NCI-H2081 (cell line): ENCODE measurements around the gene PEAK1.
A peak's percentile ranks its signal among the peaks of the same experiment; 100 is the strongest.

Experiments used
- DNase-seq, 2 experiments: peaks; one replicate each; lab custom pipeline; 2025; lab: John Stamatoyannopoulos, UW

PEAK1 gene

DNA sequence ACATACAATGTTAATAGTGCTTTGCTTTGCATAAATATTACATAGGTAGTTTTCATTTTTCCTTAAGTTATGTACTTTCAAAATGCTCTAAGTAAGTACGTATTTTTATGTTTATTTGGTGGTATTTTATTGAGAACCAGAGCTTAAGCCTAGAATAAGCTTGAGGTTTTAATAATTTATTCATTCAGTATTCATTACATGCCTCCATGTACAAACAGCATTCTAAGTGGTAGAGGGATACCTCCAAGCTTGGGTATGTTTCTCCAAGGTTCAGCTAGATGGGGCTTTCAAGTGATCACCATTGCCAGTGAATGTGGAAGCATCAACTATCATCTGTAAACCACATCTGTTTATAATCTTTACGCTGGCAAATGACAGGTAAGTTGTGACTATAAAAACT is 52.3 kb downstream of the PEAK1 start:
- no peak for DNase-seq

DNA sequence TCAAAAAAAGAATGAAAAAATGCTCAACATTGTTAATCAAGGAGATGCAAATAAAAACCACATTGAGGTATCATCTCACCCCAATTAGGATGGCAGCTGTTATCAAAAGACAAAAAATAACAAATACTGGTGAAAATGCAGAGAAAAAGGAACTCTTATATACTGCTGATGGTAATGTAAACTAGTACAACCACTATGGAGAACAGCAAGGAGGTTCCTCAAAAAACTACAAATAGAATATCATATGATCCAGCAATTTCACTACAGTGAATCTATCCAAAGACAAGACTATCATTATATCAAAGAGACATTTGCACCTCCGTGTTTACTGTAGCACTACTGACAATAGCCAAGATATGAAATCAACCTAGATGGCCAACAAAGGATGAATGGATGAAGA is 58.4 kb downstream of the PEAK1 start:
- DNase-seq, result no peak

DNA sequence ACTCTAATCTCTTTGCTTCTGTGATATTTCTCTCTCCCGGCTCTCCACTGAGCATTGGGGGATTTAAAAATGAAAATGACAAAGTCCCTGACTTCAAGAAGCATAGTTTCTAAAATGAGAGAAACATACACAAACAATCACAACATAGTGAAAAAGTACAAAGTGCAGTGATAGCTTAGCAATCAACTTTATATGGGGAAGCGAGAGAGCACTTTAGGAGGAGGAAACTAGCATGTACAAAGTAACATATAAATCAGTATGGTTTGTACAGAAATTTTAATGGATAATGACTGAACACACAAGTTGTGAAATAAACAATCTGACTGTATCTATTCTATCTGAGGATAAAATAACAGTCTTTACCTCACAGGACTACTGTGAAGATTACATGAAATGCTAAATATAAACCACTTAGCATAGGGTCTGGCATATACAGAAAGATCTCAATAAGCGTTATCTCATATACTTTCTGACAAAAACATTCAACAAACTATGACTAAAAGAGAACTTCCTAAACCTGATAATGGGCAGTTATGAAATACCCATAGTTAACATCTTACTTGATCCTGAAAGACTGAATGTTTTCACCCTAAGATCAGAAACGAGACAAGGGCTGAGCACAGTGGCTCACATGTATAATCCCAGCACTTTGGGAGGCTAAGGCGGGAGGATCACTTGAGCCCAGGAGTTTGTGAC is 61.2 kb downstream of the PEAK1 start:
- DNase-seq, result no peak

DNA sequence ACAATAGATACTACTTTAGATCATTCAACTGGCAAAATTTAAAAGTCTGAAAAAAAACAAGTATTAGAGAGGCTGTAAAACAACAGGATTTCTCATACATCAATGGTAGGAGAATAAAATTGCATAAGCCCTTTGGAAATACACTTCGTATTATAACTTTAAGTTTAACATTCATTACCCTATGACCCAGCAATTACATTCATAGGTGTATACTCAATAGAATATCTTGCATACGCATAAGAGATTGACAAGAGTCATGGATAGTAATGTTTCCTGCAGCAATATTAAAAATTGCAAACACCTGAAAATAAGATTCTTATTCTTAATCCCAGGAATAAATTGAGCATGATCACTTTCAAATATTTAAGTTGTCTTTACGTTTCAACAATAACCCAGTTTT is 63.6 kb downstream of the PEAK1 start:
- DNase-seq, result no peak

DNA sequence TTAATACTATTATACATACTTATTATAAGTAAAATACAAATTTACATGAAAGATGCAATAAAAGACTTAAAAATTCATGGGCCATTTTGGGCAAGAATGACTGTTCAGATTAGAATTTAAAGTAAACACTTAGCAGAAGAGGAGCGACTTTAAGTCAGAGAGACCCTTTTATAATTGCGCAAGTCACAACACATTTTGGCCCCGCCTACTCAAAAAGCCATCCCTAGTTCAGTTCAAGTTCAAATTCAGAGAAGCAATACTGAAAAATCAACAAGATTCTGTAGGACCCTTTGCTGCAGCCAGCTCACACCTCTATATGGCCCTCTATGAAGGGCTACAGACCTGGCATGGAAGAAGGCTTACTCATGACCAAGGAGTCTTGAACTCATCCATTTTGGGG is 64.6 kb downstream of the PEAK1 start:
- DNase-seq, result no peak

DNA sequence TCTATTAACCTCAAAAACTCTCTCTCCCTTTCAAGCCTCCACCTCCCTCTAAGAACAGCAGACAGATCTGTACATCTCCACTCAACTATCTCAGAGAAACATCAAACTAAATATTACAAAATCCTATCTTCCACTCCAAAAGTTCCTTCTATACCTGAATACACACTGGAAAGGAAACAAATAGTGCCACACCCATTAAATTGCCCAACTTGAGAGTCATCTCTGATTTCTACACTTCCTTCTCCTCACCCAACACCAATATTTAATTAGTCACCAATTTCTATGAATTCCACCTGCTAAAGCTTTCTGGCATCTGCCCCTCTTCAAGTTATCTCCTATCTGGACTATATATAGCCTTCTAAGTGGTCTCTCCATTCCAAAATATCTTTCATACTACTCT is 65.8 kb downstream of the PEAK1 start:
- no peak for DNase-seq

DNA sequence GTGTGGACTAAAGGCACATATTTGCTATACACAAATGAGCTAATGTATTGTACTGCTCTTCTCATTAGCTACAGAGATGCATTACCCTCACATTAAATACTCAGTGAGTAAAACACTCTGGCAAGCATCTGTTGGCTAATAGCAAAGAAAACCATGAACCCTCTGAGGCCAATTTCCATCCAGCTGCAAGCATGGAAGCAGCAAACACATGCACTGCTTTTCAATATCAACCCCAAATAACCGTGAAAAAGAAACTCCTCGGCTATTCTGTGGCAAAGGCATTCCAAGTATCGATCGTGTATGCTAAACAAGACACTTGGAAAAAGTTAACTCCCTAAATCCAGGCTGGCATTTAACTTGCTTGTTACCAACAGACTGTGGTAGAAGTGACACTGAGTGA is 67.0 kb downstream of the PEAK1 start:
- DNase-seq, result peak in 1 of 2 experiments; percentile 56

DNA sequence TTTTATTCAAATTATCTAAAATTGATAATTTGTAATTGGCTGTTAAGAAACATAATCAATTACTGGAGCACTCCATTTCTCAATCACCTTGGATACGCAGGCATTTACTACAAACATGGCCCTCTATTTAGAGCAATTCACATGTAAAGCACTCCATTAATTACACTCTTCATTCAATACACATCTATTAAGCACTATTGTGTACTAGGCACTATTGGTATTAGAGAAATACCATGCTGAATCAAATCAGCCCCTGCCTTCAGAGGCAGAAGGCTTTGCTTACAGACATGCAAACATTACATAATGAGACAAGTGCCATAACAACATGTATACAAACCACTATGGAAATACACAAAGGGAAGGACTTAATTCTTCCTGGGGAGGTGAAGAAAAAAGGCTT is 69.1 kb downstream of the PEAK1 start:
- no peak for DNase-seq

DNA sequence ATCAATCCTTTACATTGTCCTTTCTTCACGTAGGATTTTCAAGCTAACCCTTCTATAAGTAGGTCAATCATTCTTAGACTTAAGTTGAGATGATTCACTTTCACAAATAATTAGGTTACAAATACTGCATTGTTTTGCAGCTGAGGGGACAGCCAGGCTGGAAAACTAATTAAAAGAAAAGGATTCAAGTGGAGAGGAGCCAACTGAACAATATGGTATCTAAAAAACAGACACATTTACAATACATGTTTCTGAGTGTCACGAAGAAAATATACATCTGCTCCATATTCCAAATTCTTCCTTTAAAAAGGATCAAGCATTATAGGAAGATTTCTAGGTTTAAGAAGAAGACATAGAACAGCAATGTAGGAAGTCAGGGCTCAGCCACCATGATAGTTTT is 70.2 kb downstream of the PEAK1 start:
- no peak for DNase-seq

DNA sequence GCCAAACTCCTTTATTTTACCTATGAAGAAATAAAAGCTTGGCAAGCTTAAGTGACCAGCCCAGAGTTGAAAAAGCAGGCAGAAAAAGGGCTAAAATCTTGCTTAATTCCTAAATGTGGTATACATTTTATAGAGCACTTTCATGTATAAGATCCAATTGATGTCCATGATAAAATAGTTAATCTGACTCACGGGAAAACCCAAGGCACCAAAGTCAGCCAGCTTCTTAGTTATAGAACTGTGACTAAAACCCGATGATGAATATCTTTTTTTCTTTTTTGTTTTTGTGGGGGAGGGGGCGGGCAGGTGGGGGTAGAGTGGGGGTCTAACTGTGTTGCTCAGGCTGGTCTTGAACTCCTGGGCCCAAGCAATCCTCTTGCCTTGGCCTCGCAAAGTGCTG is 71.4 kb downstream of the PEAK1 start:
- DNase-seq, result no peak

DNA sequence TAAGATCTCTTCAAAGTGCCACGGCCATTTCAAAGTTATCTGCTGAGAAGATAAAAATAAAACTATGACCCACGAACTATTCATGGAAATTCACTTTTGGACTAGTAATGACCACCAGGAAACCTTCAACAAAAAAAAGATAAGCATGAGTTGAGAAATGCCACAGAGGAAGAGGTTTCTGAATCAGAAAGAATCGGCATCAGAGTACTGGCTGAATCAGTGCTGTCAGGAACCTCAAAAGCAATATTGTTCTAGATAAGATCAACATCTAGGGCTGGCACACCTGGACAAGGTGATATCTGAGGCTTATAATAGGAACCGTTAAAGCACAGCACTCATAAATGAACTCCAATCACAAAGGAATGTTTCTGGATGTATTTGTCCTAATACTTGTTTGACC is 72.7 kb downstream of the PEAK1 start:
- DNase-seq, result no peak

DNA sequence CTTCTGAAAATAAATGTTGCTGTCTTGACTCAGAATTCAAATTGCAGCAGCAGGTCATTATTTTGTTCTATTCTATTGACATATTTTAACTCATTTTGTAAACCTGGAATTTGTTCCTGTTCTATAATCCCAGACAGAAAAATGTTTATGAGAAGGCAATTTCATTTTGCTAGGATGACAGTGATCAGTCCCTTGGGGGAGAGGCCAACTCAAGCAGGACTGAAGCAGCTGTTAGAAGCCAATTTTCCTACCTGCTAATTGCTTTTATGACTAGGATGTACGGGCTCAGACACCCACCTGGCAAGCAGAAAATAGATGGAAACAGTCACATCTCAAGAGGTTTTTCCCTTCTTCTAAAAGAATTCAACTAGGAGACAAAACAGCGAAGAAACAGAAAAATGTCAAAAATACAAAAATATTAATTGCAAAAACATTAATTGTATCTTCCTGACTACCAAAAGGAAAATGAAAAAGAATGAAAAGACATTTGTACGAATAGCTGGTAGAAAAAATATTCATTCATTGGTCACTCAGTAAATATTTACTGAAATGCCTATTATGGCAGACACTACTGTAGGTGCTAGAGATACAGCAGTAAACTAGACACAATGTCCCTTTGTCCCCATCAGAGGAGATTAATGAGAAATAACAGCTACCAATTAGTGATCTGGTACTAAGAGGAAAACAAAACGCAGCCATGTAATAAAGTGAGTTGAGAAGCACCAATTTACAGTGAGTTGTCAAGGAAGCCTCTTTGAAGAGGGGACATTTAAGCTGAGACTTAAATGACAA is 73.5 kb downstream of the PEAK1 start:
- DNase-seq, result peak in 1 of 2 experiments; percentile 43

DNA sequence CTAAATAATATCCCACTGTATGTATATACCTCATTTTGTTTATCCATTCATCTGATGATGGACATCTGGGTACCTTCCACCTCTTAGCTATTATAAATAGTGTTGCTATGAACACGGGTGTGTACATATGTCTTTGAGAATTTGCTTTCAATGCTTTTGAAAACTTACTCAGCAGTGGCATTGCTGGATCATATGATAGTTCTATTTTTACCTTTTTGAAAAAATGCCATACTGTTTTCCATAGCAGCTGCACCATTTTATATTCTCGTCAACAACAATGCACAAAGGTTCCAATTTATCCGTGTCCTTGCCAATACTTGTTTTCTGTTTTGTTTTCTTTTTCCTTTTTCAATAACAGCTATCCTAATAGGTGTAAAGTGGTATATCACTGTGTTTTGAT is 77.1 kb downstream of the PEAK1 start:
- DNase-seq, result no peak

DNA sequence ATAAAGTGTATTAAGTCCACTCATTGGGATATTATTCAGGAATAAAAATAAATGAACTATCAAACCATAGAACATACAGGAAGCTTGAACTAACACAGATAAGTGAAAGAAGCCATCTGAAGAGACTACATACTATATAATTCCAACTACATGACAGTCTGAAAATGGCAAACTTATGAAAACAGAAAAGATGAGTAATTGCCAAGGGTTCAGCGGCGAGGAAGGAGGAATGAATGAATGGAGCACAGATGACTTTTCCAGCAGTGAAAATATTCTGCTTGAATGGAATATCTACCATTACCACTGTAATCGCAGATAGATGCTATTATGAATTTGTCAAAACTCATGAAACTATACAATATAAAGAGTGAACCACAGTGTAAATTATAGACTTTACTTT is 79.7 kb downstream of the PEAK1 start:
- DNase-seq, result no peak

DNA sequence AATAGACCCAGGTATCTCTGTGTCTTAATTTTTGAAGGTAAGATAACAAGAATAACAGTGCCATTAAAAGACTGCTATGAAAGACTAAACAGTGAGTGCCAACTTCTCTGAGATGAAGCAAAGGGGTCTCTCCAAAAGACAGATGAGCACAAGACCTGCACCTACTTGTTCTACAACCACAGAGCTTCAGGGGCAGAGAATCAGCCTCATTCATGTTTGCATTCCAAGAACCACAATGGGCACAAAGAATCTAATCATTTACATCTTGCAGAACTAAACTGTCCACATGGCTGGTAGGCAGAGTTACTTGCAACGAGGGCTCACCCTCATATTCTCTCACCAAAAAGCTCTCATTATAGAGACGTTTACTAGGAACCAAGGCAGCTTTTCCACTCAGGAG is 83.9 kb downstream of the PEAK1 start:
- no peak for DNase-seq

DNA sequence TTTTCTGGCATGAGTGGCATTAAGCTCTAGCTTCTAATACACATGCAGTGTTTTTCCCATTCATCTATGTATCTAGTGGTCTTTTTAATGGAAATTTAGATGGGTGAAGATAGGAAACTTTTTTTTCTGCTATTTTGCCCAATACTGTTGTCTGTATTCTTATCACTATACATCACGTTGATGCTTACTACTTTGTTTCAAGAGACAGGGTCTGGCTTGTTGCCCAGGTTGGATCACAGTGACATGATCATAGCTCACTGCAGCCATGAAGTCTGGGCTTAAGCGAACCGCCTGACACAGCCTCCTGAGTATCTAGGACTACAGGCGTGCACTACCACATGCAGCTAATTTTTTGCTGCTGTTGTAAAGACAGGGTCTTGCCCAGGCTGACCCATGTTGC is 84.6 kb downstream of the PEAK1 start:
- no peak for DNase-seq

DNA sequence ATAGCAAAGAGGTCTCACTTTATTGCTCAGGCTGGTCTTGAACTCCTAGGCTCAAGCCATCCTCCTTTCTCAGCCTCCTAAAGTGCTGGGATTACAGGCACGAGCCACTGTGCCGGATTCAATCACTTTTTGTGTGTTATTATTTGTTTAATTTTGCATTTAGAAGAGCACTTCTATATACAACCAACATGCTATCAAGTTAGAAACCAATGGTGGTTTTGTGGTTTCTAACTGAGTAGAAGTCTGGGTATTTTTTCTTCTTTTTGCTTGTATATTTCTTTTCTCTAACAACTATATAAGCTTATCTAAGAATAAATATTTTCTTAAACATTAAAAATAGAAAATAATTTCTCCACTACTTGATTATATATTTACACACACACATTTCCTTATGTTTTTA is 86.7 kb downstream of the PEAK1 start:
- DNase-seq, result no peak

DNA sequence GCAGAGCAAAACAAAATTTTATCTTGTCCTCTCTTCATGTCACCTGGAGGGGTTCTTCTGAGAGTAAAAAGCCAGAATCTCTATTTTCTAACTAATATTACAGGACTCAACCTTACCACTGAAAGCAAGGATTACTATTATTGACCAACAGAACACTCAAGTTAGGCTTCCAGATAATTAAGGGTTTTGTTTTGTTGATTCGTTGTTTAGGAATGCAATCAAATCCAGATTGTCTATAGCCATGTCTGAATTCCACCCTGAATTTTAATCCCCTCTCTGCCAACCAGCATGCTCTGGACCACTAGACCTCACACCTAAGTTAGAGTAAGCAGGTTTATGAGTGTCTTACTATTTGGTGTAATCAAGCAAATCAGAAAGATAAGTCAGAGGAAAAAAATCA is 90.7 kb downstream of the PEAK1 start:
- DNase-seq, result no peak

DNA sequence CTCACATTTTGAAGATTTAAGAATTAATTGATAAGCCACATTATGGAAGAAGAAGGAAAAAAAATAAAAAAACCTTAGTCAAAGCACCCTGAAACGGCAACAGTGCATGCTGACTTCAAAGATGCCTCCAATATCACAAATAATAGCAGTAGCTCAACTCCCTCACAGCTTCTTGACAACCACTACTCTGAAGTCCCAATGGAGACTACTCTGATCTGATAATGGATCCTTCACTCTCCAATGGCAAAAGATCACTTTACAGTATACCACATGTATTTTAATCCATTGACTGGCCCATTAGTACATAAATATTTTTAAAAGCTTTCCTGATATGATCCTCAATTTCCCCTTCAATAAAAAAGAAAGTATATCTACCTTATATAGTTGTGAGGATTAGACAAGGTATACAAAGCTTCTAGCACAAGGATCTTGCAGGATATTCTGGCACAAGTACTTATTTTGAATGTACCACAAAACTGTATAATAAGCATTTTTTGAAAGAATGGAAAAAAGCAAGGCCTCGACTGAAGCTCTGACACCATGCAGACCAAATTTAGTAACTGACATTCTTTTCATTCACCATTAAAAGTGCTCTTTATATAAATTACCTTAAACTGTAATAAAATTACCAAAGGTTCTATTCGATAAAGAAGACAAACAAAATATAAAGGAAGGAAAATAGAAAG is 91.9 kb downstream of the PEAK1 start:
- DNase-seq, result no peak

DNA sequence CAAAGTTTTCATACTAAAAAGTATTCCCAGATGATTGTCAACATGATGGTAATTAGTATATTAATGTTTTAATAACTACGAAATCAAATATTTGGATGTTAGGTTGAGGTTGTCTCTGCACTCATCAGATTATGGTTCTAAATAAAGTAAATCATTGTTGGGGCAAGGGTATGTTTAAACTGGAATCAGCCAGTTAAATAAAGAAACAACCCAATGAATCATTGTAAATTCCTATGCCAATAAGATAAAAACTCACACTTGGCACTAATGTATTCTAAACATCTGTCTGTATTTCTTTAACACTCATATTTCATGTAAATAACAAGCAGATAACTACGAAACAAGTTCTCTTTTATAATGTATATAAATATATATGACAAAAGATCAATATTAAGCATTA is 92.7 kb downstream of the PEAK1 start:
- DNase-seq, result no peak

DNA sequence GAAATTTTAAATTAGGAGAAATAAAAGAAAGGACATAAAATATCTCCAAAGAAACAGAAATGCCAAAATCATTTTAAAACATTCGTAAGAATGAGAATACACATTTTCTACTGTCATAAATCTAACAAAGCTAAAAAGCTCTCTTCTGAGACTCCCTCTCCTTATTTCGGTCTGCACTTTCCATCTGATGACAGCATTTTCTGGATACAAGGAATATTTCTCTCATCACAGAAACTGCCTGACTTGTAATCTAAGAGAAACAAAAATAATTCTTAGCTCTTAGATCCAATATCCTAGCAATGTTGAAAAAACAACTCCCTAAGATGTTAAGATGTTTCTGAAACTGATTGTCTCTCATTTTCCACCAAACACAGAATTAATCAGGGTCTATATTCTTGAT is 93.5 kb downstream of the PEAK1 start:
- no peak for DNase-seq

DNA sequence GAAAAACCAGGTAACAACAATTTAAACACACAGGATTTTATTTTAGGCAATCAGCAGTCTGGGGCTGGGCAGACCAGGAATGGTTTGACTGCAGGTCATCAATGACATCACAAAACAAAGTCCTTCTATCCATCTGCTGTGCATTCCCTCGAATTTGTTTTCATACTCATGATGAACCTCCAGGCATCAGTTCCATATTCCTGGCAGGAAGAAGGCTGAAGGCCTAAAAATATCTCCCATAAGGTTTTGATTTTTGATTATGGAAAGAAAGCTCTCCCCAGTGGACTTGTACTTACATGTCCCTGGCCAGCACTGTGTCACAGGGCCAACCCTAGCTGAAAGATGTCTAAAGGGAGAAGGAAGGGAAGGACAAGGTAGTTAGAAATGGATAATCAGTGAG is 107.4 kb downstream of the PEAK1 start:
- DNase-seq, result no peak
